Measurements from ENCODE around the gene ENPP3. TPM values are rescaled to one million over a fixed set of nuclear protein-coding genes. Genes with fewer than 3 reads are reported as not detected.

The ENPP3 gene
- total RNA-seq, 2 donors from 2014 or later, result not detected

DNA sequence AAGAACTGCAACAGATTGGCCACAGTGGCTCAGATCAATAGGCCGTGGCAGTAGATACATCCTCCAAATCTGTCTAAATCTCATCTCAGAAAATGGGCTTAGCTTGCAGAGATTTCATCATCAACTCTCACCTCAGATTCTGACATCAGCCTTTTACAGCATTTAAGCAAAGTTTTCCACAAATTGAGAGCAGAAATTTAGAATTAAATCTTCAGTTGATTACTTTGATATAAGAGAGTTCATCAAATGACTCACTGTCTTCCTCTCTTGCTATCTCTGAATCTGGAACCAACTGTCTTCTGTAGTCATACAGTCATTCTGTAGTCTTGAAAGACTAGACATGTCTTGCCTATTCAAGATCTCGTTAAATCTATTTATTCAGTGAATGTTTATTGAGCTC is 118.9 kb downstream of the ENPP3 start:
- H3K27ac ChIP-seq (ENCODE audit: low read depth, low read length), result no peak overlapping the region
- H3K4me1 Mint-ChIP-seq, result peaks cover 7% of the 10 kb centered on the region

GRCh38 chr6:131758920-131759319 is 121.8 kb downstream of the ENPP3 start:
- H3K9ac ChIP-seq (ENCODE audit: extremely low read depth, low read length, poor library complexity, severe bottlenecking), result no peak overlapping the region
- peaks cover 11% of the 10 kb centered on the region for H3K27me3 Mint-ChIP-seq (ENCODE audit: insufficient read depth)
- DNase-seq, result no peak
- 91 to 92% methylated on average over 4 of the region's 4 CpGs for WGBS, 2 experiments (ENCODE audit: insufficient coverage in 1 of 2, insufficient read length in 1 of 2)
- no peaks in the 10 kb centered on the region for H3K9me3 ChIP-seq (ENCODE audit: control insufficient read depth, low read length)
- no peaks in the 10 kb centered on the region for H3K9me3 Mint-ChIP-seq
- no peak overlapping the region for H3K27ac ChIP-seq (ENCODE audit: low read depth, low read length)
- H3K27me3 ChIP-seq (ENCODE audit: control insufficient read depth, insufficient read depth, low read length, poor library complexity, severe bottlenecking), result no peaks in the 10 kb centered on the region
- no peaks in the 10 kb centered on the region for H3K36me3 ChIP-seq (ENCODE audit: control insufficient read depth, insufficient read depth, low read length)
- no peak overlapping the region for H3K27ac Mint-ChIP-seq
- H3K36me3 Mint-ChIP-seq (ENCODE audit: low read depth), result no peaks in the 10 kb centered on the region
- TF ChIP-seq, protein P1, sequence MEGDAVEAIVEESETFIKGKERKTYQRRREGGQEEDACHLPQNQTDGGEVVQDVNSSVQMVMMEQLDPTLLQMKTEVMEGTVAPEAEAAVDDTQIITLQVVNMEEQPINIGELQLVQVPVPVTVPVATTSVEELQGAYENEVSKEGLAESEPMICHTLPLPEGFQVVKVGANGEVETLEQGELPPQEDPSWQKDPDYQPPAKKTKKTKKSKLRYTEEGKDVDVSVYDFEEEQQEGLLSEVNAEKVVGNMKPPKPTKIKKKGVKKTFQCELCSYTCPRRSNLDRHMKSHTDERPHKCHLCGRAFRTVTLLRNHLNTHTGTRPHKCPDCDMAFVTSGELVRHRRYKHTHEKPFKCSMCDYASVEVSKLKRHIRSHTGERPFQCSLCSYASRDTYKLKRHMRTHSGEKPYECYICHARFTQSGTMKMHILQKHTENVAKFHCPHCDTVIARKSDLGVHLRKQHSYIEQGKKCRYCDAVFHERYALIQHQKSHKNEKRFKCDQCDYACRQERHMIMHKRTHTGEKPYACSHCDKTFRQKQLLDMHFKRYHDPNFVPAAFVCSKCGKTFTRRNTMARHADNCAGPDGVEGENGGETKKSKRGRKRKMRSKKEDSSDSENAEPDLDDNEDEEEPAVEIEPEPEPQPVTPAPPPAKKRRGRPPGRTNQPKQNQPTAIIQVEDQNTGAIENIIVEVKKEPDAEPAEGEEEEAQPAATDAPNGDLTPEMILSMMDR (conservative IDR thresholded peaks at IDR 0.05), result no peak
- peaks cover 7% of the 10 kb centered on the region for H3K4me1 Mint-ChIP-seq
- no peak overlapping the region for H3K4me3 Mint-ChIP-seq
- no peak overlapping the region for H3K4me3 ChIP-seq (ENCODE audit: low read length)
- no peaks in the 10 kb centered on the region for H3K4me1 ChIP-seq (ENCODE audit: control insufficient read depth, insufficient read depth, low read length)

More for the DNA sequence above, 118.9 kb downstream of the ENPP3 start:
- H3K4me1 ChIP-seq (ENCODE audit: control insufficient read depth, insufficient read depth, low read length), result no peaks in the 10 kb centered on the region
- TF ChIP-seq, protein P1 (conservative IDR thresholded peaks at IDR 0.05), result no peak
- H3K9ac ChIP-seq (ENCODE audit: extremely low read depth, low read length, poor library complexity, severe bottlenecking), result no peak overlapping the region
- WGBS, 2 experiments (ENCODE audit: insufficient coverage in 1 of 2, insufficient read length in 1 of 2), result 98 to 100% methylated on average over 2 of the region's 2 CpGs
- H3K4me3 ChIP-seq (ENCODE audit: low read length), result no peak overlapping the region
- DNase-seq, result no peak
- no peak overlapping the region for H3K27ac Mint-ChIP-seq
- H3K27me3 ChIP-seq (ENCODE audit: control insufficient read depth, insufficient read depth, low read length, poor library complexity, severe bottlenecking), result no peaks in the 10 kb centered on the region
- H3K36me3 Mint-ChIP-seq (ENCODE audit: low read depth), result no peaks in the 10 kb centered on the region
- peaks cover 3% of the 10 kb centered on the region for H3K9me3 Mint-ChIP-seq
- H3K9me3 ChIP-seq (ENCODE audit: control insufficient read depth, low read length), result peaks cover 4% of the 10 kb centered on the region
- H3K4me3 Mint-ChIP-seq, result no peak overlapping the region
- no peaks in the 10 kb centered on the region for H3K36me3 ChIP-seq (ENCODE audit: control insufficient read depth, insufficient read depth, low read length)
- peaks cover 1% of the 10 kb centered on the region for H3K27me3 Mint-ChIP-seq (ENCODE audit: insufficient read depth)

- Mint-ChIP-seq H3K4me3 (no peak overlapping the region), H3K27ac (no peak overlapping the region), H3K27me3 (ENCODE audit: insufficient read depth) (peaks cover 11% of the 10 kb centered on the region), H3K9me3 (no peaks in the 10 kb centered on the region), H3K4me1 (peaks cover 18% of the 10 kb centered on the region), H3K36me3 (ENCODE audit: low read depth) (no peaks in the 10 kb centered on the region)
- no peaks in the 10 kb centered on the region for H3K27me3 ChIP-seq (ENCODE audit: control insufficient read depth, insufficient read depth, low read length, poor library complexity, severe bottlenecking)
- 96 to 100% methylated on average over 1 to 4 of the region's 6 CpGs for WGBS, 2 experiments (ENCODE audit: insufficient coverage in 1 of 2, insufficient read length in 1 of 2)
- no peak overlapping the region for H3K27ac ChIP-seq (ENCODE audit: low read depth, low read length)
- TF ChIP-seq, protein P1 (conservative IDR thresholded peaks at IDR 0.05), result no peak
- no peaks in the 10 kb centered on the region for H3K9me3 ChIP-seq (ENCODE audit: control insufficient read depth, low read length)
- H3K9ac ChIP-seq (ENCODE audit: extremely low read depth, low read length, poor library complexity, severe bottlenecking), result no peak overlapping the region
- no peak for DNase-seq
- peaks cover 9% of the 10 kb centered on the region for H3K4me1 ChIP-seq (ENCODE audit: control insufficient read depth, insufficient read depth, low read length)
- H3K36me3 ChIP-seq (ENCODE audit: control insufficient read depth, insufficient read depth, low read length), result no peaks in the 10 kb centered on the region
- no peak overlapping the region for H3K4me3 ChIP-seq (ENCODE audit: low read length)
Measured at GRCh38 chr6:131761060-131761761, 124.1 kb downstream of the ENPP3 start.
